IMR-90 (cell line): Measurements from ENCODE around the gene CELA2A.

Experiments
- CEBPB ChIP-seq: IDR thresholded peaks from 2 replicates; pipeline ENCODE4 v1.6.1; 2012; ENCODE audit warnings: low read depth, low read length, improper control_type of control experiment
- CHD1 ChIP-seq: IDR thresholded peaks from 2 replicates; pipeline ENCODE4 v1.6.1; 2012; ENCODE audit warnings: low read depth, low read length, improper control_type of control experiment
- CTCF ChIP-seq: conservative IDR thresholded peaks from 2 replicates; pipeline ENCODE4 v1.5.1; 2012; ENCODE audit warnings: mild to moderate bottlenecking, low read depth, low read length, improper control_type of control experiment
- ELK1 ChIP-seq: fragments of 150-350 bp; IDR thresholded peaks from 2 replicates; pipeline ENCODE4 v1.6.1; 2016; ENCODE audit warnings: low read depth, mild to moderate bottlenecking, low read length, moderate library complexity, borderline replicate concordance
- MAFK ChIP-seq: IDR thresholded peaks from 2 replicates; pipeline ENCODE4 v1.6.1; 2012; ENCODE audit warnings: low read depth, low read length, improper control_type of control experiment
- MAZ ChIP-seq: IDR thresholded peaks from 2 replicates; pipeline ENCODE4 v1.6.1; 2012; ENCODE audit warnings: low read depth, mild to moderate bottlenecking, low read length, improper control_type of control experiment, moderate library complexity, borderline replicate concordance
- MXI1 ChIP-seq: IDR thresholded peaks from 2 replicates; pipeline ENCODE4 v1.6.1; 2012; ENCODE audit warnings: low read depth, mild to moderate bottlenecking, low read length, moderate library complexity, borderline replicate concordance
- NFE2L2 ChIP-seq: fragments of 150-350 bp; IDR thresholded peaks from 2 replicates; pipeline ENCODE4 v1.6.1; 2016; ENCODE audit warnings: low read depth, mild to moderate bottlenecking, low read length
- POLR2A ChIP-seq: IDR thresholded peaks from 2 replicates; pipeline ENCODE4 v1.6.1; 2012; ENCODE audit warnings: mild to moderate bottlenecking, low read depth, low read length
- RAD21 ChIP-seq: IDR thresholded peaks from 2 replicates; pipeline ENCODE4 v1.6.1; 2012; ENCODE audit warnings: low read length, improper control_type of control experiment
- RCOR1 ChIP-seq: IDR thresholded peaks from 2 replicates; pipeline ENCODE4 v1.6.1; 2012; ENCODE audit warnings: mild to moderate bottlenecking, low read length, improper control_type of control experiment; ENCODE audit not compliant: insufficient replicate concordance
- RFX5 ChIP-seq: IDR thresholded peaks from 2 replicates; pipeline ENCODE4 v1.8.0; 2012; ENCODE audit warnings: low read depth, mild to moderate bottlenecking, low read length, moderate library complexity
- SMC3 ChIP-seq: fragments of 150-350 bp; IDR thresholded peaks from 2 replicates; pipeline ENCODE4 v1.6.1; 2016; ENCODE audit warnings: low read depth, mild to moderate bottlenecking, antibody characterized with exemption, low read length, moderate library complexity
- USF2 ChIP-seq: fragments of 150-350 bp; IDR thresholded peaks from 2 replicates; pipeline ENCODE4 v1.6.1; 2017; ENCODE audit warnings: mild to moderate bottlenecking, antibody characterized with exemption, low read length, low read depth

DNA sequence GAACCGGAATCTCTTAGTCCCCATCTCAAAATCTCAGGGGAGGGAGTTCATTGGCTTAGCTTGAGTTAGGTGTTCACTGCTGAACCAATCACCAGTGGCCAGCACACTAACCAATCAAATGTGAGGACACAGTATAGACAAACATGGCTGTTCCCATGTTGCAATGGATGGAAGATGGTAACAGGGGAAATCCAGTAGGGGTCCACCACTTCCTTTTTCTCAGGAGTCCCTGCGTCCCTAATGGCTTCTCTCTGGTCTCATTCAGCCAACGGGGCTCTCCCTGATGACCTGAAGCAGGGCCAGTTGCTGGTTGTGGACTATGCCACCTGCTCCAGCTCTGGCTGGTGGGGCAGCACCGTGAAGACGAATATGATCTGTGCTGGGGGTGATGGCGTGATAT, 29.1 kb downstream of the CELA2A start:
- TF ChIP-seq POLR2A (no peak), USF2 (no peak), SMC3 (no peak), ELK1 (no peak), RCOR1 (no peak), CTCF (no peak), CHD1 (no peak), RAD21 (no peak), RFX5 (no peak), MAZ (no peak), MAFK (no peak), MXI1 (no peak), NFE2L2 (no peak), CEBPB (no peak)
